HepG2 (cell line): ENCODE data around the gene RBM47. TPM values are rescaled to one million over a fixed set of nuclear protein-coding genes. Genes with fewer than 3 reads are reported as not detected.

Experiments
- ATAC-seq: fragments of 200-7000 bp; cut with Tn5 transposase; 3 replicates; pipeline ENCODE4 v1.9.1; 2020; ENCODE audit warnings: mild to moderate bottlenecking, moderate library complexity
- BruUV-seq: library from RNA; stranded (reverse); fragments of 400-500 nt; replicated peaks from 2 replicates; lab custom pipeline; 2021; lab: Mats Ljungman, UMichigan
- CTCF ChIA-PET: fragments of 300-600 bp; formaldehyde crosslinking; extraction: SDS; loops from one replicate; lab custom pipeline; 2021; ENCODE audit warnings: low total read pairs, inconsistent platforms, low intra/inter-chr PET ratio; lab: Yijun Ruan, JAX
- POLR2A ChIA-PET: fragments of 350-600 bp; sonication (Branson Sonifier 250); formaldehyde crosslinking; loops from one replicate; lab custom pipeline; 2020; ENCODE audit warnings: antibody characterized with exemption, inconsistent platforms; lab: Yijun Ruan, JAX
- DNase-seq: peaks from one replicate; pipeline ENCODE4 v3.0.0-alpha.2; 2015; ENCODE audit warnings: low spot score
- FAIRE-seq: peaks from 3 replicates; lab custom pipeline; 2011; peaks lifted over from hg19 to GRCh38; lab: Jason Lieb, UNC
- H2AFZ ChIP-seq: one replicate; pipeline ENCODE4 v1.6.1; 2011; ENCODE audit warnings: low read length, inconsistent platforms
- H3K27ac ChIP-seq: fragments of 300-600 bp; 3 replicates; pipeline ENCODE4 v1.8.0; 2011; ENCODE audit warnings: mixed run types, mild to moderate bottlenecking, mixed read lengths, low read length, inconsistent platforms; ENCODE audit not compliant: insufficient read depth; ENCODE audit errors: extremely low read length
- H3K27me3 ChIP-seq, 2 experiments: fragments of 200-600 bp in 1 of 2; 2 replicates in 1 of 2; 3 replicates in 1 of 2; pipeline versions ENCODE4 v1.6.0 to v1.8.0; 2011; ENCODE audit warnings: low read length in 2 of 2, mild to moderate bottlenecking in 2 of 2, moderate library complexity in 2 of 2, inconsistent platforms in 1 of 2; ENCODE audit not compliant: insufficient read depth in 2 of 2, control insufficient read depth in 1 of 2
- H3K36me3 ChIP-seq, 2 experiments: fragments of 200-600 bp in 1 of 2; replicated peaks in 1 of 2; 2 replicates in 1 of 2; 3 replicates in 1 of 2; pipeline versions ENCODE4 v1.5.1 to v1.8.0; 2011; ENCODE audit warnings: low read length in 2 of 2, inconsistent platforms in 1 of 2; ENCODE audit not compliant: insufficient read depth in 2 of 2, control insufficient read depth in 1 of 2
- H3K4me1 ChIP-seq: 2 replicates; pipeline ENCODE4 v1.5.1; 2012; ENCODE audit warnings: low read length, inconsistent platforms; ENCODE audit not compliant: insufficient read depth
- H3K4me2 ChIP-seq: 2 replicates; pipeline ENCODE4 v1.6.0; 2011; ENCODE audit warnings: low read depth, low read length, inconsistent platforms
- H3K4me3 ChIP-seq, 3 experiments: fragments of 200-600 bp in 1 of 3; sonication (generic), shearing (Covaris generic) in 1 of 3; replicated peaks in 1 of 3; 2 replicates each; pipeline ENCODE4 v1.5.1; 2011 to 2016; ENCODE audit warnings: low read length in 3 of 3, inconsistent platforms in 2 of 3, low read depth in 2 of 3, mild to moderate bottlenecking in 2 of 3, control low read depth in 1 of 3, mixed read lengths in 1 of 3; ENCODE audit not compliant: insufficient read depth in 1 of 3
- H3K79me2 ChIP-seq: one replicate; pipeline ENCODE4 v1.6.1; 2011; ENCODE audit warnings: low read length, inconsistent platforms; ENCODE audit not compliant: insufficient read depth
- H3K9ac ChIP-seq: 2 replicates; pipeline ENCODE4 v1.6.0; 2011; ENCODE audit warnings: mild to moderate bottlenecking, low read depth, low read length, inconsistent platforms; ENCODE audit not compliant: insufficient read depth
- H3K9me3 ChIP-seq: 2 replicates; pipeline ENCODE4 v1.5.1; 2012; ENCODE audit warnings: mild to moderate bottlenecking, low read length
- H4K20me1 ChIP-seq: 2 replicates; pipeline ENCODE4 v1.6.0; 2011; ENCODE audit warnings: inconsistent platforms, mild to moderate bottlenecking, low read length, moderate library complexity; ENCODE audit not compliant: insufficient read depth
- CHD4 ChIP-seq: fragments of 200-600 bp; sonication (generic); IDR thresholded peaks from 2 replicates; pipeline ENCODE4 v1.7.0; 2017; ENCODE audit warnings: mild to moderate bottlenecking, low read length, borderline replicate concordance
- GABPA ChIP-seq, 2 experiments: IDR thresholded peaks; 2 replicates each; pipeline ENCODE4 v1.6.1; 2011 to 2016; ENCODE audit warnings: low read depth in 2 of 2, low read length in 1 of 2, missing biosample characterization in 1 of 2, missing genetic modification characterization in 1 of 2
- KDM5A ChIP-seq: fragments of 200-600 bp; sonication (generic); IDR thresholded peaks from 2 replicates; pipeline ENCODE4 v1.7.0; 2018; ENCODE audit warnings: antibody characterized with exemption, mild to moderate bottlenecking, low read length, borderline replicate concordance
- NBN ChIP-seq: fragments of 450-650 bp; conservative IDR thresholded peaks from 2 replicates; pipeline ENCODE4 v1.6.1; 2017
- NR3C1 ChIP-seq: sonication (generic); formaldehyde crosslinking; IDR thresholded peaks from 2 replicates; pipeline ENCODE4 v1.4.0; 2020; ENCODE audit warnings: missing genetic modification reagents
- POGZ ChIP-seq: sonication (generic); formaldehyde crosslinking; IDR thresholded peaks from 2 replicates; pipeline ENCODE4 v1.4.0; 2020; ENCODE audit warnings: mild to moderate bottlenecking, missing genetic modification reagents
- REL ChIP-seq: sonication (generic); formaldehyde crosslinking; conservative IDR thresholded peaks from 2 replicates; pipeline ENCODE4 v1.8.0; 2022; ENCODE audit warnings: mild to moderate bottlenecking, missing genetic modification reagents, moderate library complexity
- ZBTB7A ChIP-seq: sonication (generic); formaldehyde crosslinking; IDR thresholded peaks from 2 replicates; pipeline ENCODE4 v1.8.0; 2022; ENCODE audit warnings: mild to moderate bottlenecking, missing genetic modification reagents
- ZNF337 ChIP-seq: sonication (generic); formaldehyde crosslinking; IDR thresholded peaks from 2 replicates; pipeline ENCODE4 v1.5.1; 2020; ENCODE audit warnings: missing genetic modification reagents, low read depth, mild to moderate bottlenecking, borderline replicate concordance
- ZZZ3 ChIP-seq: sonication (generic); formaldehyde crosslinking; IDR thresholded peaks from 2 replicates; pipeline ENCODE4 v1.4.0; 2020; ENCODE audit warnings: missing genetic modification reagents, mild to moderate bottlenecking, borderline replicate concordance
- WGBS: methylation state at CpG from one replicate; pipeline ENCODE4 v1.1.6; 2017; ENCODE audit warnings: low lambda C conversion rate; 5-methylcytosine and 5-hydroxymethylcytosine counted together
- in situ Hi-C: cut with HindIII; loops from 2 replicates; pipeline ENCODE4 v1.10.0; 2017; ENCODE audit warnings: low pct_unique_long_range_greater_than_20kb; ENCODE audit not compliant: extremely low pct_ligation_motif_present
- intact Hi-C: fragments of 100-400 bp; cut with micrococcal nuclease; formaldehyde crosslinking; loops from one replicate; pipeline ENCODE4 v1.10.0; 2022; ENCODE audit not compliant: unreplicated experiment
- polyA plus RNA-seq, 8 experiments: library from polyadenylated mRNA; depleted of rRNA in 3 of 8; stranded (reverse) in 7 of 8; unstranded in 1 of 8; fragments of >200 nt; fragmentation: Illumina TruSeq in 4 of 8; extraction: Trizol in 4 of 8; gene quantifications; 2 replicates each; pipeline versions ENCODE4 v1.2.1 to v1.2.3, GENCODE V29; 2011 to 2016; ENCODE audit warnings: low read depth in 4 of 8, missing spikeins in 1 of 8, mixed read lengths in 1 of 8; ENCODE audit not compliant: insufficient read depth in 1 of 8
- total RNA-seq, 5 experiments: library from RNA; depleted of rRNA; stranded (reverse); fragments of >200 nt; fragmentation: Illumina TruSeq; extraction: Trizol; gene quantifications; 2 replicates each; pipeline ENCODE4 v1.2.3, GENCODE V29; 2016; ENCODE audit warnings: low read depth in 1 of 5
- TF ChIP-seq, protein P1 (sequence below): IDR thresholded peaks from 2 replicates; pipeline ENCODE4 v1.6.1; 2016; ENCODE audit warnings: low read depth, control low read depth

The RBM47 gene
- total and polyA plus RNA-seq, 2 of the 13 experiments (the other 11 are each of a cell fraction or from before 2014, with no cell fraction given): 1.2 to 2.5 TPM

DNA sequence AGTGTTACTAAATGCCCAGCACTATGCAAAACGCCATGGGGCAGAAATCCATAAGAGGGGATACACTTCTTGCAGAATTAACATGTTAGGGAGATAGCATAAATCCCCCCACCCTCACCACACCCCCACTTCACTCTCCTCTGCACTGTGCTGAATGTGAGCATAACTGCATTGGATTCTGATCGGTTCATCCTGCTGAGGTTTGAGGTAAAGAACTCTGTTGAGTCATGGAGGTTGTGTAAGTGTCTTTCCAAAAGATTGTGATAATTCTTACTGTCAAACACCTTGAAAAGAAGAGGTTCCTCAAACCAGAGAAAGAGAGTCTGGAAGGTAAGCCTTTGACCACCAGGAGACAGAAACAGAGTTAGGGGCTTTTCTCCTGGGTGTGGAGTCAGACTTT lies 43.6 kb downstream of the RBM47 start (continued):
- TF ChIP-seq ZNF337 (CRISPR knock-in tag) (no peak), ZZZ3 (no peak)

DNA sequence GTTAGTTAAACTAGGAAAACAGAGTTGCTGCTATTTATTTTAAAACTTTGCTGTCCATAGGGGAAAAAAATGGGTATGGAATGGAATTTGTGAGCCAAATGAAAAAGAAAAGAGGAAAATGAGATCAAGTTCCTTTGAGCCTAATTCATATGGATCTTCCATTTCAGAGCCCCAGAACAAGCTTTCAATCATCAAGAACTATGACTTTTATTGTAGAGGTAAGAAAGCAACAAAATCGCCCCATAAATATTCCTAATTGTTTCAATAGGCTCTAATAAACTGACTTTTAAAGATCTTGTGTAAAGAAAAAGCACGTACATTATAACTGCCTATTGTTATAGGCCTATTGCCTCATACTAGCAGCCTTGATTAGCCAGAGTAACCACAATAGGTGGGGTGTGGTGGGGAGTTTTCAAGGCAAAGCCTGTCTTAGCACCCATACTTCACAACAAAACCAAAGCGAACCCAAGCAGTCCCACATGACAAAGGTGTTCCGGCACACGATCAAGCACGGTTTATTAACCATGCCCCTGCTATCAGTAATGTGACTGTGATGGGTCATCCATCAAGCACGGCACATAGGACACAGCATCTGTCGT lies 44.4 kb downstream of the RBM47 start:
- TF ChIP-seq NBN (no peak), CHD4 (no peak), NR3C1 (CRISPR knock-in tag) (no peak), ZBTB7A (CRISPR knock-in tag) (no peak), REL (CRISPR knock-in tag) (no peak), POGZ (CRISPR knock-in tag) (no peak), KDM5A (no peak), GABPA (IDR thresholded peaks at IDR 0.05; ENCODE audit: low read depth, low read length) (no peak), GABPA (CRISPR knock-in tag; IDR thresholded peaks at IDR 0.05; ENCODE audit: low read depth) (no peak)
- TF ChIP-seq, protein P1, sequence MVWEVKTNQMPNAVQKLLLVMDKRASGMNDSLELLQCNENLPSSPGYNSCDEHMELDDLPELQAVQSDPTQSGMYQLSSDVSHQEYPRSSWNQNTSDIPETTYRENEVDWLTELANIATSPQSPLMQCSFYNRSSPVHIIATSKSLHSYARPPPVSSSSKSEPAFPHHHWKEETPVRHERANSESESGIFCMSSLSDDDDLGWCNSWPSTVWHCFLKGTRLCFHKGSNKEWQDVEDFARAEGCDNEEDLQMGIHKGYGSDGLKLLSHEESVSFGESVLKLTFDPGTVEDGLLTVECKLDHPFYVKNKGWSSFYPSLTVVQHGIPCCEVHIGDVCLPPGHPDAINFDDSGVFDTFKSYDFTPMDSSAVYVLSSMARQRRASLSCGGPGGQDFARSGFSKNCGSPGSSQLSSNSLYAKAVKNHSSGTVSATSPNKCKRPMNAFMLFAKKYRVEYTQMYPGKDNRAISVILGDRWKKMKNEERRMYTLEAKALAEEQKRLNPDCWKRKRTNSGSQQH (CRISPR knock-in tag): no peak
- TF ChIP-seq, all 625 proteins: peak for 0
- Histone ChIP-seq H4K20me1 (no peaks in the 10 kb centered on the region), H3K9ac (no peak overlapping the region), H3K79me2 (no peaks in the 10 kb centered on the region), H3K27ac (no peak overlapping the region), H3K4me1 (peaks cover 12% of the 10 kb centered on the region; the same call in 1 of the 2 replicates), H3K4me2 (no peak overlapping the region), H2AFZ (no peak overlapping the region), H3K27me3 (peaks cover 0 to 9% of the 10 kb centered on the region in 2 experiments; a peak in 1 of 5 replicates), H3K4me3 (no peak overlapping the region), H3K9me3 (no peaks in the 10 kb centered on the region), H3K36me3 (no peaks in the 10 kb centered on the region)
- intact Hi-C loops: no loop called here
- in situ Hi-C loops: no loop called here
- FAIRE-seq: no peak
- WGBS: 69% methylated on average over 7 of the region's 8 CpGs
- ATAC-seq: no peak
- DNase-seq: no peak
- no TSS peak for BruUV-seq
- CTCF ChIA-PET: no interaction called here
- POLR2A ChIA-PET: no interaction called here
